ENCODE results near the gene FHL2.
"Not testable (repeated sequence)": the region's sequence is repeated elsewhere in the genome, so short reads cannot be mapped to it uniquely, and the experiment has no call there.

FHL2 gene

DNA sequence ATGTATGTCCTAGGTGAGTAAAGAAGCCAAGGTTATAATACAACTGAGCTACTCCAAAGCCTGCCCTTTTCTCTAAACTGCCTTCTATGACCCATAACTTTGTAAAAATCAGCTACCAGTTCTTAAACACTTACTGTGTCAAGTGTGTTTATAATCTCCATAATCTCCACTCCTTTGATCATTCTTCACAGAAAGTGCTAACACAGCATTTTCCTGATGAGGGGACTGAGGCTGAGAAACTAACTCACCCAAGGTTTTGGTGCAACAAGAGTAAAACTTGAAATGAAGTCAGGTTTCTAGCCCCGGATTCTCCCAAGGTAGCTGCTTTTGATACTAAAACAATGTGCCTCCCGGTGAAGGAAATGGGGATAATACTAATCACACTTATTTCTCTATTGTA lies 63.4 kb downstream of the FHL2 start:
- no peak for DNase-seq

DNA sequence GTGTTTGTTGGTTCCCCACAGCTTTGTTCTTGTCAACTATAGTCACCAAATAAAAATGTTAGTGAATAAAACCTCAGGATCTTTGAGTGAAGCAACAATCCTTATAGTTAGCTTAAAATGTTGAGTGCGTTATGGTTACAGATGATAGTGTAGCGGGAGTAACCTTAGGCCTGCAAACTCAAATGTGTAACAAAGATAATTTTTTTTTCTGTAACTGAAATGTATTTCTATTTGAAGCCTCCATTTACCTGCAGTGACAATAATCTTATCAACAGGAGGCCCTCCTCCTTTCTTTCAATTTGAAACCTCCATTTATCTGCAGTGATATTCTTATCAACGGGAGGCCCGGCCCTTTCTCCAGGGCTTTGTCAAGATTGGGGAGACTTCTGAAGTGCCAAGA lies 64.6 kb downstream of the FHL2 start:
- no peak for DNase-seq

DNA sequence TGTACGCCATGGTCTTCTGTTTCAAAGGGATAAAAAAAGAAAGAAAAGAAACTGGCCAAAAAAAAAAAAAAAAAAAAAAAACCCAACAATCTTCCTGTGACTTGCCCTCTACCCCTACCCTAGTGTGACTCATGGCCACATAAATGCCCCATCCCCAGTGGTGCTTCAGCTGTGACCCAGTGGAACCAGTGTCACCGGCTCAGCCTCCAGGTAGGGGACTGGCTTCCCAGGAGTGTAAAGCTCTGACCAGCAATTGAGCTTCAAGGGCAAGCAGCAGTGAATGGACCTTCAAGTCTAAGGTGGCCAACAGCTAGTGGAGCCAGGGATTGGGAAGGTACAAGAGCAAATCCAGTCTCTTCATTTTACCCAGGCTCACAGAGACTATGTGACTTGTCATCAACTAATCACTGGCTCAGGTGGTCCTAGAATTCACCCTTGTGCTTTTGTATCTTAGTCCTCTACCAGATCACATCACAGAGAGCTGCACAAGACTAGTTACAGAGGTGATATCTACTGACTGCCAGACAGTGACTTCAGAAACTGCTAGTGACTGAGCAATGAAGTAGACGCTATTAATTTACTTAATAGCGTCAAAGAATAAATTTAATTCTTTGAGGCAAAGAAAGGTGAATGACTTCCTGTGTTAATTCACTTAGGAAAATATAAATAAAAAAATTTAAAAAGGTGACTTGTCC lies 68.0 kb downstream of the FHL2 start:
- no peak for DNase-seq

- DNase-seq = peak; percentile 38 to 67 (median 42)
Observed at GRCh38 chr2:105329561-105330495, 69.0 kb downstream of the FHL2 start, which contains the start of gene TGFBRAP1. TGFBRAP1 (minus strand) TSS chr2:105329735; CDS start chr2:105308301, 21,434 bp downstream.

- DNase-seq = peak in 1 of 5 donors; percentile 17
Observed at GRCh38 chr2:105329197-105329554, 69.7 kb downstream of the FHL2 start.

- peak in 1 of 5 donors; percentile 20 for DNase-seq
Observed at GRCh38 chr2:105328281-105329196, 70.3 kb downstream of the FHL2 start.

- no peak for DNase-seq
Observed at GRCh38 chr2:105327690-105328089, 71.2 kb downstream of the FHL2 start.

DNA sequence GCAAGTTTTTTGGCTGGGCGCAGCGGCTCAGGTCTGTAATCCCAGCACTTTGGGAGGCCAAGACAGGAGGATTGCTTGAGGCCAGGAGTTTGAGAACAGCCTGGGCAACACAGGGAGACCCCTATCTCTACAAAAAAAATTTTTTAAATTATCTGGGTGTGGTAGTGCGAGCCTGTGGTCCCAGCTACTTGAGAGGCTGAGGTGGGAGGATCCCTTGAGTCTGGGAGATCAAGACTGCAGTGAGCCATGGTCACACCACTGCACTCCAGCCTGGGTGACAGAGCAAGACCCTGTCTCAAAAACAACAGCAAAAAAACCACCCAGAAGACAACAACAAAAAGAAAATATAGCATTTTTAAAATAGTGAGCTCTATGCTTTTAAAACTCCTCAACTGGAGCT lies 71.6 kb downstream of the FHL2 start:
- not testable (repeated sequence) for DNase-seq

- no peak for DNase-seq
Observed at GRCh38 chr2:105325389-105325963, 73.4 kb downstream of the FHL2 start.

GRCh38 chr2:105324732-105325131 lies 74.1 kb downstream of the FHL2 start:
- no peak for DNase-seq

DNA sequence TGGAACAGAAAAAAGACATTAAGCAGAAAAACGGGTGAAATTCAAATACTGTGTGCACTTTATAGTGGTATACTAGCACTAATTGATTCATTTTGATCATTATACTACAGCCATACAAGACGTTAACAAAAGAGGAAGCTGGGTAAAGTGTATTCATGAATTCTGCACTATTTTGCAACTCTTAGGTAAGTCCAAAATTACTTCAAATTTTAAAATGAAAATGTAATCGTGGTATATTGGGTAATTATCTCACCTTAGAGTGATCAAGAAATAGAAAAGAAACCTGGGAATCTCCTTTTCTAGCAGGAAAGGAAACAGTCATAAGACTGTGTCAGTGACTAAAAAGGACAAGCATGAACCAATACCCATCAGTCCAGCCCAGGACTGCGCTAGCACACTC lies 74.8 kb downstream of the FHL2 start:
- no peak for DNase-seq

DNA sequence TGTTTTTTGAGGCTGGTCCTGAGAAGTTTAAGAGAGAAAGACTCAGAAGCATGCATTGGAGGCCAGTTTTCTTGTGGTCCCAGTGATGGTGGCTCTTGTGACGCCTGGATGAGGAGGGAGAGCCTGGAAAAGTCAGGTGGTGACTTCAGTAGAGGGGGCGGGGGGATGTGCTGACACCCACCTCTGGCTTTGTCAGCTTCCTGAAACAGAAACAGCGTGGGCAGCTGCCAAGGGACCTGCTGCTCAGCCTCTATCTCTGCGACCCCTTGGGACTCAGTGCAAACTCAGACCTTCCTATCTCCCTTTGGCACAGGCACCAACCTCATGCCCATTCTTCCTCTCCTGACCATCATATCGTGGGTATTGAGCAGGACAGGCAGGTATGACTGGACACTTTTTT lies 75.7 kb downstream of the FHL2 start:
- no peak for DNase-seq

DNA sequence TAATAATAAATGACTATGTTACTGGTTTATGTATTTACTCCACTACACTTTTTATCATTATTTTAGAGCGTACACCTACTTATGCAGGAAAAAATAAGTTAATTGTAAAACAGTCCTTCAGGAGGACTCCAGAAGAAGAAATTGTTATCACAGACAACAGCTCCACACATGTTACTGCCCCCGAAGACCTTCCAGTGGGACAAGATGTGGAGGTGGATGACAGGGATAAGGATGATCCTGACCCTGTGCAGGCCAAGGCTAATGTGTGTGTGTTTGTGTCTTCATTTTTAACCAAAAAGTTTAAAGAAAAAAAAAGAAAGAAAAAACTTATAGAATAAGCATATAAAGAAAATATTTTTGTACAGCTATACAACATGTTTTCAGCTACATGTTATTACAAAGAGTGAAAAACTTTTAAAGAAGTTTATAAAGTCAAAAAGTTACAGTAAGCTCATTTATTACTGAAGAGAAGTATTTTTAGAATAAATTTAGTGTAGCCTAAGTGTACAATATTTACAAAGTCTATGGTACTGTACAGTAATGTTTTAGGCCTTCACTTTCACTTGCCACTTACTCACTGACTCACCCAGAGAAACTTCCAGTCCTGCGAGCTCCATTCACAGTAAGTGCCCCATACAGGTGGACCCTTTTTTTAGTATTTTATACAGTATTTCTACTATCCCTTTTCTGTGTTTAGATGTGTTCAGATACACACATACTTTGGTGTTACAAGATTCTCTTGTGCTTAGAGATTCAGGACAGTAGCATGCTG lies 76.8 kb downstream of the FHL2 start:
- no peak for DNase-seq

- no peak for DNase-seq
Observed at GRCh38 chr2:105320651-105321215, 78.1 kb downstream of the FHL2 start.

GRCh38 chr2:105317937-105318336 lies 80.9 kb downstream of the FHL2 start:
- DNase-seq = no peak

- DNase-seq = peak in 1 of 5 donors; percentile 6
Observed at GRCh38 chr2:105315314-105315713, 83.5 kb downstream of the FHL2 start.

GRCh38 chr2:105313877-105314276 lies 85.0 kb downstream of the FHL2 start:
- DNase-seq = no peak
